Activated CD4-positive, alpha-beta T cell treated with anti-CD3 and anti-CD28 coated beads, Interleukin-2, amount 50 U/mL, for 24 hours (primary cell): ENCODE results near the gene GLI3.
"Not testable (repeated sequence)": the region's sequence is repeated elsewhere in the genome, so short reads cannot be mapped to it uniquely, and the experiment has no call there.

Experiments
- DNase-seq, 2 donors: peaks; one replicate each; pipeline ENCODE4 v3.0.0-alpha.2; 2020; ENCODE audit warnings: low read depth in 1 of 2, low spot score in 1 of 2

The GLI3 gene

DNA sequence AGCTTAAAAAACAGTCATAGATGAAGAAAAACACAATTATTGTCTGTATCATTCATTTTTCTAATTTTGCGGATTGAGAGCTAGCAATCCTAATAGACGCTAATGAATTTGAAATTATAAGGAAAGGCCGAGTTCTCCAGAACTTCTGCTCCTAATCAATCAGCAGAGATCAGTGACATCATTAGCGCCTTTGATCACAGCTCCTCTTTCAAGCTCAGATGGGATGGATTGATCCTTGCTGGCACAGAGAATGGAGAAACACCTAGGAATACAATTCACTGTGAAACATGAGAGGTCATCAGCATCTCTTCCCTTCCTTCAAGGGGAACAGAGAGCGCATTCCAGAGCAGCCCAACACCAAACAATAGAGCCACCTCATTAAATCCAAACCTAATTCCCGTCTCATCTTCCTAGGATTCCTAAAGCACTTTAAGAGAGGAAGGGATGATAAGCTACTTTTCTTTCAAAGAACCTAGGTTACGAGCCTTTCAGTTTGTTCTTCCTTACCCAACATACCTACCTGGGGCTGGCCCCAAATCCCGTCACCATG, 24.4 kb downstream of the GLI3 start:
- DNase-seq, result no peak

- DNase-seq, result no peak
Observed at GRCh38 chr7:42211938-42212337, 25.1 kb downstream of the GLI3 start.

DNA sequence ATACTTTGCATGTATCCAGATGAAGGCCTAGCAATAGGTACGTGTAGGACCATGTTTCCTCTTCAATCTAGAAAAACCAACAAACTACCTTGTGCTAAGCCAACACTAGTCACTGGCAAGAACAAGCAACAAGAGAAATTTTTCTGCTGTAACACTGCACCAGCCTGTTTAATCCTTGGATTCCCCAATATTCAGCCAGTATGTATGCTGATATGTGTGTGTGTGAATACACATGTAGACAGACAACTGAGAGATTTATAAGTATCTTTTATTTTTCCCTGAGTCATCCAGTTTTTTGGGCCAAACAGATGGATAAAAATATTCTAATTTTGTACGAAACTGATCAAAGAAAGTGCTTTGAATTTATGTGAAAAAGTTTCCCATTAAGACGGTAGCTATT, 26.2 kb downstream of the GLI3 start:
- no peak for DNase-seq

DNA sequence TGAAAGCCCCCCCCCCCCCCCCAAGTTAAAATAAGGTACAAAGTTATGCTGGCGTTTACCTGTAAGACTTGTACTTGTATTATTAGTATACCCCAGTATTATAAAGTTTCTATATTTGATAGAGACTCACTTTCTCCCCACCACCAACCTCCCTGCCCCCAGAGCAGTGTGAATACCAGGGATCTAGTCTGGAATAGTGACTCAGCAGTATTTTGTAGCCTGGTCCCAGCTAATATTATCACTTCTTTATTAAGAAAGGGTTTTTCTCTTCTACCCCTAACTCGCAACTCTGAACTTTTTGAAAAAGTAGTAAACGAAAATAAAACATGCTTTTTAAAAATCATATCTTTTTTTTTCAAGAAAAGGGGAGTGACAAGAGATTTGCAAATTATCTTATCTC, 26.7 kb downstream of the GLI3 start:
- no peak for DNase-seq

- not testable (repeated sequence) for DNase-seq
Observed at GRCh38 chr7:42209085-42209484, 27.9 kb downstream of the GLI3 start.

DNA sequence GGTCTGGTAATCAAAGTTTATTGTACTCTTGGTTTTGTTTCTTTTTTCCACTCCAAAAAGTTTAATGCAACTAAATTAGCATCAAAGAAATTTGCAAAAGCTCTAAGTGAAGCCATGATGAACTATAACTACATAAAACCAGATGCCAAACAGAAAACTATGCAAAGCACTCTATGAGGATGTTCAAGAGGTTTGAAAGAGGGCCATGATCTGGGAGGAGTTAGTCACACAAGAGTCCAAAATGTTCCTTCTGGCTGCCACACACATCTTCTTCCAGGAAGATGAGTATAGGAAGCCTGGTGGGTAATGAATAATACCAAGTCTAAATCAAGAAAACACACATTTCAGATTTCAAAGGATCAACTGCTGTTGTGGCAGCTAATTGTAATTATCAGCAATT, 28.4 kb downstream of the GLI3 start:
- DNase-seq, result no peak

- DNase-seq, result no peak
Observed at GRCh38 chr7:42207420-42207819, 29.6 kb downstream of the GLI3 start.

GRCh38 chr7:42203336-42203735, 33.7 kb downstream of the GLI3 start:
- DNase-seq, result no peak

- no peak for DNase-seq
Observed at GRCh38 chr7:42202601-42203000, 34.4 kb downstream of the GLI3 start.

- no peak for DNase-seq
Observed at GRCh38 chr7:42198974-42199668, 37.9 kb downstream of the GLI3 start.

DNA sequence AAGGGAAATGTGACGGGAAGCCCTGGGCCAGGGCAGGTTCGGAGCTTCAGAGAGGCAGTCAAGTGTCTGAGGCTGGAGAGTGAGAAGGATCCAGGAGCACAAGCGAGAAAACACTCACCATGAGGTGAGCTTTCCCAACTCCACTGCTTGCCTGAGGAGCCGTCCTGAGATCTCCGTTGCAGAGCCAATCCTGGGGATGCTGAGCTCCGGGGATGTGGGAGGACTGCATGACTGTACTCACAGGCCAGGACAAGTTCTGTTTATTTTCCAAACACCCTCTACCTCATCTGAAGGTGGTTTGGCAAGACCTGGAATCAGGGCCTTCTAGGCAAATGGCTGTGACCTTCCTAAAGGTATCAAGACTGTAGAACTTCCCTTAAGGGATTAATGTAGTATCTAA, 38.7 kb downstream of the GLI3 start:
- no peak for DNase-seq

GRCh38 chr7:42197451-42197850, 39.6 kb downstream of the GLI3 start:
- DNase-seq, result no peak

- no peak for DNase-seq
Observed at GRCh38 chr7:42194238-42194637, 42.8 kb downstream of the GLI3 start.

DNA sequence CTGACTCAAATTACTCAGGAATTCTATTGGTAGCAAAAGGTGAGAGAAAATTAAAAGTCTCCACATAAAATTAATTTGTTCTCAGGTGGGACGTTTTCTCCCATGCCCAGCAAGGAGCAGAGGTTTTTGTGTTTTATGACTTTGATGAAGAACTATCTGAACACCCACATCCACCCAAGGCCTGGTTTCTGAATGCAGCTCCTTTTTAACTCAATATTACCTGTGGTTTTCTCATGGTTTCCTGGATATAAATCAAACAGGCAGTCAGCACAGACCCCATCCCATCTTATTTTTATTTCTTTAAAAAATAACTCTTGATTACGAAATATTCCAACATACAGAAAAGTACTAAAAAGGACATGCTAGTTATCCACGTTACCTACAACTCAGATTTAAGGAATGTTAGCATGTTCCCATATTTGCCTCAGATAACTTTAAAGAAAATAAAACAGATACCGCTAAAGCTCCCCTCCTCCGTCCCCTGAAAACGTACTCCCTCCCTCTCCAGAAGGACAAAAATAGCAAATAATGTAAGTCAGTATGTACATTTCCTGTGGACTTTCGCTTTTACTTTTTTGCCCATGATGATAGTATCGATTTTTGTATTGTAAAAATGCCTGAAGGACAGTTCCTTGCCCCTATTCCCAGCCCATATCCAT, 43.4 kb downstream of the GLI3 start:
- DNase-seq, result no peak

- DNase-seq, result no peak
Observed at GRCh38 chr7:42192851-42193461, 44.1 kb downstream of the GLI3 start.

DNA sequence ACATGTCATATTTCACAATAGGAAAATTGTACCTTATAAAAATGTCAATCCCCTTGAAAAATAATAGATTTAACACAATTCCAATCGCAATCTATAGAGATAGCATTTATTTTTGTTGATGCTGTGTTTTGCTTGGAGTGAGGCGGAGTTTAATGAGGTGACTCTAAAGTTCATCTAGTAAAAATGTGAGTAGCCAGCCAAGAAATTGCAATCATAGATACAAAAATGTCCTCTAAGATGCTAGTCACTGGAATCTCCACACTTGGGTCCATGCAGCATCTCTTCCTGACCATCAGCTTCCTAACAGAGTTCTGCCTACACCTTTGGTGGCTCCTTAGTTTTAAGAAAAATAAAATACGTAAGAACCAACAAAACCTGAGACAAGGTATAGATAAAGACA, 44.9 kb downstream of the GLI3 start:
- no peak for DNase-seq

GRCh38 chr7:42189535-42189934, 47.5 kb downstream of the GLI3 start:
- DNase-seq, result no peak

- DNase-seq, result no peak
Observed at GRCh38 chr7:42186151-42186550, 50.9 kb downstream of the GLI3 start.

DNA sequence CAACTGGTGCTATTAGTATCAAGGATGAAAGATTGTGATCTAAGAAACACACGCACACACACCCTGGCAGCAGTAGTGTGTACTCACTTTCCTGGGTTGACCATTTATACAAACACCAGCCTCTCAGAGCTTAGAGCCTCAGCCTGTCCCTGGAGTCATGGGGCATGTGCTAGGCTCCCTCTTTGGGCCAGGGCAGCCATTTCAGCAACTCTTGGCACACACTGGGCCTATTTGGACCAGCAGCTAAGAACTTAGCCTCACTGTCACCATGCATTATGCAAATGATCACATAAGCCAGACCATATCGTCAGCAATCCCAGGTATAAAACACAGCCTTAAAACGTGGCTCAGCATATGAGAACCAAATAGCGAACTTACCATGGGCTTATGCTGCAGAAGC, 51.3 kb downstream of the GLI3 start:
- no peak for DNase-seq

DNA sequence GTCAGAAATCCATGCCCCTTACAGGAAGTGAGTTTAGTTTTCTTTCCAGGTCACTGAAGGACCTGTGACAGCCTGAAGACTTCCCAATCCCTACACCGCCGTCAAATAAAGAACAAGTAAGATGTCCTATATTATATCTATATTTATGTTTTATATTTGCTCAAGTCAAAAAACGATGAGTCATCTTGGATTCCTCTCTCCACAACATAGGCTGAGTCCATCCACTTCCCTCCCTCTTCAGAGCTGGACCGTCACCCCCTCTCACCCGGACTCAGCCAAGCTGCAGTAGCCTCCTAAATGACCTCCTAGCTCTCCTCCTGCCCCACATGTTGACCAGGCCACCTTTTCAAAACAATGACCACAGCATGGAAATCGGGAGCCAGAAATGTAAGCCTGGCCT, 53.5 kb downstream of the GLI3 start:
- DNase-seq, result no peak

GRCh38 chr7:42181566-42181965, 55.4 kb downstream of the GLI3 start:
- DNase-seq, result no peak

GRCh38 chr7:42180806-42181205, 56.2 kb downstream of the GLI3 start:
- no peak for DNase-seq
